B cell (primary cell): ENCODE results near the gene CRTAC1. TPM values are rescaled to one million over a fixed set of nuclear protein-coding genes. Genes with fewer than 3 reads are reported as not detected.

Source experiments
- ATAC-seq: fragments of 200-7000 bp; cut with Tn5 transposase; one replicate; pipeline ENCODE4 v1.10.0; 2021; ENCODE audit warnings: low read depth, mild to moderate bottlenecking, moderate number of reproducible peaks, moderate library complexity
- CTCF ChIA-PET: fragments of 350-600 bp; sonication (Branson Sonifier 250); formaldehyde crosslinking; loops from one replicate; lab custom pipeline; 2021; ENCODE audit warnings: antibody characterized with exemption, inconsistent platforms; lab: Charles Lee
- POLR2A ChIA-PET: fragments of 350-600 bp; sonication (Branson Sonifier 250); formaldehyde crosslinking; loops from one replicate; lab custom pipeline; 2021; ENCODE audit warnings: antibody characterized with exemption; lab: Charles Lee
- DNase-seq: peaks from one replicate; pipeline ENCODE4 v3.0.0; 2013
- H2AFZ ChIP-seq: 2 replicates; pipeline ENCODE4 v1.6.1; 2012; ENCODE audit warnings: mild to moderate bottlenecking, low read depth, low read length; ENCODE audit not compliant: insufficient read depth, poor library complexity, severe bottlenecking
- H3K27ac ChIP-seq, 2 donors: 1 replicate in 1 of 2; 2 replicates in 1 of 2; pipeline ENCODE4 v1.5.1; 2012 to 2013; ENCODE audit warnings: low read length in 2 of 2, mild to moderate bottlenecking in 2 of 2, moderate library complexity in 1 of 2
- H3K27me3 ChIP-seq, 4 experiments: fragments of 200-600 bp in 1 of 4; sonication (generic) in 1 of 4; replicated peaks in 1 of 4; 1 replicate in 2 of 4; 2 replicates in 2 of 4; pipeline versions ENCODE4 v1.6.1 to v1.7.0; 2013 to 2016; ENCODE audit warnings: low read length in 3 of 4, mild to moderate bottlenecking in 2 of 4, mixed read lengths in 1 of 4, moderate library complexity in 1 of 4; ENCODE audit not compliant: insufficient read depth in 4 of 4, control insufficient read depth in 3 of 4; ENCODE audit errors: control extremely low read depth in 1 of 4
- H3K36me3 ChIP-seq, 2 experiments: replicated peaks in 1 of 2; 1 replicate in 1 of 2; 2 replicates in 1 of 2; pipeline versions ENCODE4 v1.6.1 to v1.7.1; 2013; ENCODE audit warnings: low read length in 1 of 2; ENCODE audit not compliant: insufficient read depth in 2 of 2, control insufficient read depth in 1 of 2; ENCODE audit errors: control extremely low read depth in 1 of 2, extremely low read depth in 1 of 2
- H3K4me1 ChIP-seq, 2 donors: fragments of 200-600 bp in 1 of 2; sonication (generic) in 1 of 2; 1 replicate in 1 of 2; 2 replicates in 1 of 2; pipeline versions ENCODE4 v1.5.1 to v1.6.1; 2013 to 2017; ENCODE audit warnings: low read length in 2 of 2; ENCODE audit not compliant: control insufficient read depth in 2 of 2, insufficient read depth in 2 of 2
- H3K4me2 ChIP-seq: replicated peaks from 2 replicates; pipeline ENCODE3; 2012; ENCODE audit warnings: mild to moderate bottlenecking, low read depth, low read length; ENCODE audit not compliant: poor library complexity, severe bottlenecking
- H3K4me3 ChIP-seq, 5 experiments: fragments of 200-600 bp in 1 of 5; sonication (generic) in 1 of 5; 1 replicate in 3 of 5; 2 replicates in 2 of 5; pipeline versions ENCODE4 v1.5.1 to v1.7.0; 2011 to 2016; ENCODE audit warnings: low read length in 4 of 5, mild to moderate bottlenecking in 4 of 5, low read depth in 2 of 5, control low read depth in 1 of 5, moderate library complexity in 1 of 5; ENCODE audit not compliant: insufficient read depth in 1 of 5; ENCODE audit errors: control extremely low read depth in 1 of 5, extremely low read depth in 1 of 5
- H3K79me2 ChIP-seq: fragments of 200-600 bp; sonication (generic); one replicate; pipeline ENCODE4 v1.6.0; 2016; ENCODE audit warnings: low read length; ENCODE audit not compliant: control insufficient read depth, insufficient read depth
- H3K9ac ChIP-seq: fragments of 200-600 bp; sonication (generic); 2 replicates; pipeline ENCODE4 v1.6.1; 2017; ENCODE audit warnings: mild to moderate bottlenecking, low read length, moderate library complexity
- H3K9me3 ChIP-seq, 3 donors: one replicate each; pipeline versions ENCODE4 v1.6.1 to v1.7.1; 2013; ENCODE audit warnings: low read length in 2 of 3; ENCODE audit not compliant: control insufficient read depth in 2 of 3, insufficient read depth in 1 of 3; ENCODE audit errors: control extremely low read depth in 1 of 3
- H4K20me1 ChIP-seq: 2 replicates; pipeline ENCODE4 v1.6.0; 2012; ENCODE audit warnings: mild to moderate bottlenecking, low read length; ENCODE audit not compliant: insufficient read depth, control insufficient read depth, poor library complexity, severe bottlenecking
- H3K27ac Mint-ChIP-seq: one replicate; pipeline ENCODE4 v1.8.0; 2021; ENCODE audit warnings: mixed read lengths
- H3K27me3 Mint-ChIP-seq: one replicate; pipeline ENCODE4 v1.8.0; 2021; ENCODE audit warnings: mixed read lengths
- H3K4me1 Mint-ChIP-seq: one replicate; pipeline ENCODE4 v1.8.0; 2021; ENCODE audit warnings: mixed read lengths
- H3K4me3 Mint-ChIP-seq: one replicate; pipeline ENCODE4 v1.8.0; 2021; ENCODE audit warnings: mixed read lengths
- H3K9me3 Mint-ChIP-seq: one replicate; pipeline ENCODE4 v1.8.0; 2022; ENCODE audit warnings: mixed read lengths; ENCODE audit not compliant: insufficient read depth
- CTCF ChIP-seq: fragments of 200-600 bp; IDR thresholded peaks from one replicate; pipeline ENCODE4 v1.8.0; 2022; ENCODE audit warnings: antibody characterized with exemption, mild to moderate bottlenecking
- EZH2 ChIP-seq: IDR thresholded peaks from 2 replicates; pipeline ENCODE4 v1.6.1; 2012; ENCODE audit warnings: borderline replicate concordance, low read depth, mild to moderate bottlenecking, moderate library complexity, low read length; ENCODE audit not compliant: insufficient read depth, poor library complexity, severe bottlenecking
- WGBS: methylation state at CpG from one replicate; pipeline ENCODE4 v1.1.5; 2013; ENCODE audit warnings: missing lambda C conversion rate; ENCODE audit not compliant: insufficient coverage; 5-methylcytosine and 5-hydroxymethylcytosine counted together
- intact Hi-C: fragments of 100-400 bp; cut with micrococcal nuclease; formaldehyde crosslinking; loops from one replicate; pipeline ENCODE4 v1.10.0; 2022
- polyA plus RNA-seq: library from polyadenylated mRNA; depleted of rRNA; stranded (reverse); fragments of >200 nt; gene quantifications from 2 replicates; pipeline ENCODE4 v1.2.3, GENCODE V29; 2012
- total RNA-seq, 2 donors: library from RNA; stranded (reverse); fragments of 120-200 nt in 1 of 2; gene quantifications; 1 replicate in 1 of 2; 2 replicates in 1 of 2; pipeline versions ENCODE4 v1.2.3 to v1.2.4, GENCODE V29; 2013 to 2022

CRTAC1 gene
- total and polyA plus RNA-seq, 2 donors (not counting 1 experiment from before 2014, with no cell fraction given) = not detected

DNA sequence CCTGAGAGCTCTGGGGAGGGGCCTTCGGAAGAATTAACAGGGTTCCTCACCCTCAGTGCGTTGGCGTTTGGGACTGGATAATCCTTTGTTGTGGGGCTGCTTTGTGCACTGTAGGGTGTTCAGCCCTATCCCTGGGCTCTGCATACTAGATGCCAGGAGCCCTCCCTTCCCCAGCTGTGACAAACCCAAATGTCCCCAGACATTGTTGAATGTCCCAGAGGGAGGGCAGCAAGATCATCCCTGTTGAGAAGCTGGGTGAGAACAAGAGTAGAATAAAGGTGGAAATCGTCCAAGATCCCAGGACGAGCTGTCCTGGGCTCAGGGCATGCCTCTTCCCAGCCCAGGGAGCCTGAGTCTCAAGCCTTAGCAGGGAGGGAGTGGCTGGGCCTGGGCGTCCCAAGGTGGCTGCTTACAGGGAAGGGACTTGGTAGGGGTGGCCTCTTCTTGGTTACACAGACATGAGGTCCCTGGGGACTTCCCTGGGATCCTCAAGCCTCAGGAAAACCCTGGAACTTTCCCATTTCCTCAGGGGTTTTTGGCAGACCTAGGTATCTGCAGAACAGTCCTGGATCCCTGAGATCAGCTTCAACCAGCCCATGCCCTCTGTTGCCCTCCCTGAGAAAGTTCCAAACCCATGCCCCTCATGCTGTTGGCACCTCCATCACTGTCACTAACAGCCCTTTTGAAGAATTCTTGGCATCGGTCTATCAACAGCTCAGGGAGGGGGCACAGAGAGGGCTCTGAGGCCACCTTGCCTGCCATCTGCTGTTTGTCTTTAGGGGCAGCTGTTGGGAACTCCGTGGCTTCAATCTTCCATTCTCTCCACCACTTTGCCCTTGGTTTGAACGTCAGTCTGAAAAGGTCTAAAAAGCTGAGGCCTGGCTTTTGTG is 127.0 kb downstream of the CRTAC1 start:
- Mint-ChIP-seq H3K27me3 (peaks cover 27% of the 10 kb centered on the region), H3K4me3 (no peak overlapping the region), H3K4me1 (no peaks in the 10 kb centered on the region), H3K9me3 (no peaks in the 10 kb centered on the region), H3K27ac (no peak overlapping the region)
- no peaks in the 10 kb centered on the region for H4K20me1 ChIP-seq
- no peak overlapping the region for H3K4me2 ChIP-seq
- H3K36me3 ChIP-seq = no peaks in the 10 kb centered on the region
- ChIA-PET POLR2A (no interaction called here), CTCF (interaction anchor here (1.3 to 2.2 kb wide), 2 partner anchors 11 to 220 kb away, joined by 4 to 12 read pairs; no protein-coding TSS in a partner anchor)
- no peak overlapping the region for H2AFZ ChIP-seq
- TF ChIP-seq EZH2 = no peak
- no peak for TF ChIP-seq CTCF
- H3K27ac ChIP-seq = no peak overlapping the region
- H3K79me2 ChIP-seq = no peaks in the 10 kb centered on the region
- DNase-seq = no peak
- no peak overlapping the region for H3K9ac ChIP-seq
- no peak overlapping the region for H3K4me3 ChIP-seq
- ATAC-seq = no peak
- H3K4me1 ChIP-seq = no peaks in the 10 kb centered on the region
- WGBS = 84% methylated on average over 8 of the region's 9 CpGs
- intact Hi-C loops = no loop called here
- H3K9me3 ChIP-seq = no peaks in the 10 kb centered on the region
- H3K27me3 ChIP-seq = peaks cover 0 to 7% (median 2%) of the 10 kb centered on the region in 4 experiments

GRCh38 chr10:97901381-97901780 is 129.0 kb downstream of the CRTAC1 start:
- Histone ChIP-seq H3K36me3 (no peaks in the 10 kb centered on the region), H3K9ac (no peak overlapping the region), H3K27ac (no peak overlapping the region), H4K20me1 (no peaks in the 10 kb centered on the region), H3K4me2 (no peak overlapping the region), H3K9me3 (no peaks in the 10 kb centered on the region), H2AFZ (no peak overlapping the region), H3K27me3 (peaks cover 0 to 4% (median 2%) of the 10 kb centered on the region in 4 experiments), H3K79me2 (no peaks in the 10 kb centered on the region), H3K4me1 (no peaks in the 10 kb centered on the region), H3K4me3 (no peak overlapping the region)
- TF ChIP-seq EZH2 = no peak
- no peak for TF ChIP-seq CTCF
- Mint-ChIP-seq H3K9me3 (no peaks in the 10 kb centered on the region), H3K27me3 (peaks cover 16% of the 10 kb centered on the region), H3K4me3 (no peak overlapping the region), H3K27ac (no peak overlapping the region), H3K4me1 (no peaks in the 10 kb centered on the region)
- 97% methylated on average over 9 of the region's 12 CpGs for WGBS
- intact Hi-C loops = no loop called here
- ChIA-PET POLR2A (no interaction called here), CTCF (interaction anchor here (1.7 kb wide), 1 partner anchor 14 kb away, joined by 4 read pairs; no protein-coding TSS in a partner anchor)
- DNase-seq = no peak
- no peak for ATAC-seq
